ENCODE data around the gene CACNA1F. TPM values are rescaled to one million over a fixed set of nuclear protein-coding genes. Genes with fewer than 3 reads are reported as not detected.

CACNA1F gene
- total and polyA plus RNA-seq, 3 donors from 2014 or later: 0.16 to 0.24 (median 0.19) TPM

- Histone ChIP-seq H3K36me3 (ENCODE audit: low read depth, missing control alignments) (no peaks in the 10 kb centered on the region), H3K9me3 (no peaks in the 10 kb centered on the region), H3K27ac (no peak overlapping the region), H3K4me3 (no peak overlapping the region), H3K4me1 (no peaks in the 10 kb centered on the region), H3K27me3 (no peaks in the 10 kb centered on the region)
- 52 to 62% methylated on average over 2 of the region's 2 CpGs for WGBS, 2 donors
- TF ChIP-seq POLR2A (IDR thresholded peaks at IDR 0.05) (no peak), CTCF (IDR thresholded peaks at IDR 0.05) (no peak)
- intact Hi-C loops (cut with DNase I; ENCODE audit: low total_unique reads): no loop called here
- peak; percentile 61 for DNase-seq
These were observed 72.2 kb downstream of the CACNA1F start for GRCh38 chrX:49160908-49161307.

DNA sequence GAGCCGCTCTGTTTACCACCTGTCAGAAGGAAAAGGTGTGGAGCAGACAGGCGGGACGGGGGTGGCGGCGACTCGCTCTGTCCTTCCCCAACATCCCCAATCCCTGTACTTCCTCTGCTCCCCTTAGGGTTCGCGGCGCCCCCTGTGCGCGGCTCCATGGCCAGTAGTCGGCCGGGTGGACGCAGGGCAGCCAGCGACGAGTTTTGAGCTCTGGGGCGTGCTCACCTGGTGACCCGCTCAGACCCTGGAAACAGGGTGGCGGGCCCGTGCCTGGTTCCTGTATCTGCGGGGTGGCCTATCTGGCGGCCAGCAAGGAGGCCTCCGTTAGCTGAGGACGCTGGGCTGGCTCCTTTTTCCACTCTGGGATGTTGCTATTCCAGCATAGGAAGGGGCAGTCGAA, 75.9 kb downstream of the CACNA1F start:
- WGBS, 2 donors: 62% methylated on average over 25 of the region's 25 CpGs; no CpG with 5 or more reads in 1 of the 2 donors
- no peaks in the 10 kb centered on the region for H3K27me3 ChIP-seq
- H3K36me3 ChIP-seq (ENCODE audit: low read depth, missing control alignments): no peaks in the 10 kb centered on the region
- no peak overlapping the region for H3K27ac ChIP-seq
- H3K4me1 ChIP-seq: no peaks in the 10 kb centered on the region
- no peak overlapping the region for H3K4me3 ChIP-seq
- H3K9me3 ChIP-seq: no peaks in the 10 kb centered on the region
- DNase-seq: no peak
- intact Hi-C loops (cut with DNase I; ENCODE audit: low total_unique reads): no loop called here
- no peak for TF ChIP-seq POLR2A (IDR thresholded peaks at IDR 0.05)
- no peak for TF ChIP-seq CTCF (IDR thresholded peaks at IDR 0.05)

- no peaks in the 10 kb centered on the region for H3K9me3 ChIP-seq
- H3K4me3 ChIP-seq: peak overlapping the region; percentile 41 to 63
- 2 to 4% methylated on average over 8 to 32 of the region's 65 CpGs for WGBS, 2 donors
- peak; percentile 63 to 86 (median 81) for TF ChIP-seq CTCF (IDR thresholded peaks at IDR 0.05)
- no peak for TF ChIP-seq POLR2A (IDR thresholded peaks at IDR 0.05)
- peak overlapping the region; percentile 86 to 91 for H3K27ac ChIP-seq
- intact Hi-C loops (cut with DNase I; ENCODE audit: low total_unique reads): no loop called here
- no peaks in the 10 kb centered on the region for H3K27me3 ChIP-seq
- no peaks in the 10 kb centered on the region for H3K4me1 ChIP-seq
- DNase-seq: peak; percentile 86
- H3K36me3 ChIP-seq (ENCODE audit: low read depth, missing control alignments): no peaks in the 10 kb centered on the region
These were observed 77.0 kb downstream of the CACNA1F start for GRCh38 chrX:49155900-49156837.

DNA sequence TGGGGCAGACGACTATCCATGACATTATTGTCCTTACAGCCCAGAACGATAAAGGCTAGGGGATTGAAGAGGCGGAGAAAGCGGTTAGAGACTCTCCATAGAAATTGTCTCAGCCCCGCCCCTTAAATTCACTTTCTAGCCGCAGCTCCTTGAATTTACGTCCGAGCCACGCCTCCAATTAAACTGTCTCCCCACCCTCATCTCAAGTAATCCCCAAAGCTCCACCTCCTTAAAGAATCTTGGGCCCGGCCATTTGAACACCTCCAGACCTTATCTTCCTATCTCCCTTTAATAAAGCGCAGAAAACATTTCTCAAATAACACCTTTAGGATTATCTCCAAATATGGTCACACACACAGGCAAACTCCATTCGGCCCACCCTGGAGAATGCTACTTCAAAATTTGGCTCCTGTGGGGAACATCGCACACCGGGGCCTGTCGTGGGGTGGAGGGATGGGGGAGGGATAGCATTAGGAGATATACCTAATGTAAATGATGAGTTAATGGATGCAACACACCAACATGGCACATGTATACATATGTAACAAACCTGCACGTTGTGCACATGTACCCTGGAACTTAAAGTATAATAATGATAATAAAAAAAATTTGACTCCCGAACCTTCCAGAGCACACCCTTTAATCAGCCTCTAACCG, 77.8 kb downstream of the CACNA1F start:
- 8% methylated on average over 18 of the region's 18 CpGs for WGBS, 2 donors
- TF ChIP-seq CTCF (IDR thresholded peaks at IDR 0.05) (no peak), POLR2A (IDR thresholded peaks at IDR 0.05) (no peak)
- Histone ChIP-seq H3K27ac (peak overlapping the region; percentile 86 to 91), H3K4me1 (no peaks in the 10 kb centered on the region), H3K27me3 (no peaks in the 10 kb centered on the region), H3K9me3 (no peaks in the 10 kb centered on the region), H3K4me3 (peak overlapping the region; percentile 41 to 63), H3K36me3 (ENCODE audit: low read depth, missing control alignments) (no peaks in the 10 kb centered on the region)
- intact Hi-C loops (cut with DNase I; ENCODE audit: low total_unique reads): no loop called here
- peak; percentile 38 for DNase-seq

Other genes with a start within 250 kb of the CACNA1F start
- 10 to 100 TPM; 76.4 to 88.9 TPM for gene GRIPAP1, start 231.1 kb downstream of the CACNA1F start, total RNA-seq
- gene GRIPAP1, start 231.1 kb downstream of the CACNA1F start, polyA plus RNA-seq (ENCODE audit: insufficient read depth, low read depth, low replicate concordance): 44.4 TPM
- 10 to 100 TPM; 53.9 to 66.0 TPM for gene TFE3, start 190.0 kb downstream of the CACNA1F start, total RNA-seq
- 29.3 TPM for gene TFE3, start 190.0 kb downstream of the CACNA1F start, polyA plus RNA-seq (ENCODE audit: insufficient read depth, low read depth, low replicate concordance)
- 10 to 100 TPM; 11.0 to 11.2 TPM for gene CCDC120, start 174.3 kb downstream of the CACNA1F start, total RNA-seq
- gene CCDC120, start 174.3 kb downstream of the CACNA1F start, polyA plus RNA-seq (ENCODE audit: insufficient read depth, low read depth, low replicate concordance): 7.5 TPM
- gene PRAF2, start 159.3 kb downstream of the CACNA1F start, total RNA-seq: 10 to 100 TPM; 43.7 to 58.7 TPM
- 60.9 TPM for gene PRAF2, start 159.3 kb downstream of the CACNA1F start, polyA plus RNA-seq (ENCODE audit: insufficient read depth, low read depth, low replicate concordance)
- 10 to 100 TPM; 43.2 to 52.0 TPM for gene WDR45, start 153.5 kb downstream of the CACNA1F start, total RNA-seq
- gene WDR45, start 153.5 kb downstream of the CACNA1F start, polyA plus RNA-seq (ENCODE audit: insufficient read depth, low read depth, low replicate concordance): 27.1 TPM
- gene GPKOW, start 109.6 kb downstream of the CACNA1F start, total RNA-seq: 10 to 100 TPM; 19.6 to 24.8 TPM
- 17.9 TPM for gene GPKOW, start 109.6 kb downstream of the CACNA1F start, polyA plus RNA-seq (ENCODE audit: insufficient read depth, low read depth, low replicate concordance)
- gene MAGIX, start 70.6 kb downstream of the CACNA1F start, total RNA-seq: 1 to 10 TPM; 1.1 to 3.1 TPM
- 0.90 TPM for gene MAGIX, start 70.6 kb downstream of the CACNA1F start, polyA plus RNA-seq (ENCODE audit: insufficient read depth, low read depth, low replicate concordance)
- gene PLP2, start 61.4 kb downstream of the CACNA1F start, total RNA-seq: 10 to 100 TPM; 19.0 to 21.4 TPM
- 61.6 TPM for gene PLP2, start 61.4 kb downstream of the CACNA1F start, polyA plus RNA-seq (ENCODE audit: insufficient read depth, low read depth, low replicate concordance)
- 1 to 10 TPM; 6.1 to 9.9 TPM for gene PRICKLE3, start 47.0 kb downstream of the CACNA1F start, total RNA-seq
- gene PRICKLE3, start 47.0 kb downstream of the CACNA1F start, polyA plus RNA-seq (ENCODE audit: insufficient read depth, low read depth, low replicate concordance): 2.7 TPM
- gene SYP, start 33.1 kb downstream of the CACNA1F start, total RNA-seq: 1 to 10 TPM; 1.7 to 3.4 TPM
- gene SYP, start 33.1 kb downstream of the CACNA1F start, polyA plus RNA-seq (ENCODE audit: insufficient read depth, low read depth, low replicate concordance): 2.5 TPM
- gene CCDC22, start 2.1 kb upstream of the CACNA1F start, total RNA-seq: 10 to 100 TPM; 13.4 to 13.9 TPM
- gene CCDC22, start 2.1 kb upstream of the CACNA1F start, polyA plus RNA-seq (ENCODE audit: insufficient read depth, low read depth, low replicate concordance): 7.3 TPM
- gene FOXP3, start 31.4 kb upstream of the CACNA1F start, total RNA-seq: 1 to 10 TPM; 1.1 to 2.5 TPM
- 2.2 TPM for gene FOXP3, start 31.4 kb upstream of the CACNA1F start, polyA plus RNA-seq (ENCODE audit: insufficient read depth, low read depth, low replicate concordance)
- gene PPP1R3F, start 36.5 kb upstream of the CACNA1F start, total RNA-seq: 10 to 100 TPM; 17.6 to 18.0 TPM
- gene PPP1R3F, start 36.5 kb upstream of the CACNA1F start, polyA plus RNA-seq (ENCODE audit: insufficient read depth, low read depth, low replicate concordance): 7.6 TPM
- gene GAGE10, start 70.3 kb upstream of the CACNA1F start, total RNA-seq: not detected
- not detected for gene GAGE10, start 70.3 kb upstream of the CACNA1F start, polyA plus RNA-seq (ENCODE audit: insufficient read depth, low read depth, low replicate concordance)
- 1 to 10 TPM in 1 of 2 donors, not detected in 1; 8.5 TPM for gene GAGE12J, start 88.7 kb upstream of the CACNA1F start, total RNA-seq
- 14.2 TPM for gene GAGE12J, start 88.7 kb upstream of the CACNA1F start, polyA plus RNA-seq (ENCODE audit: insufficient read depth, low read depth, low replicate concordance)
- gene GAGE13, start 98.2 kb upstream of the CACNA1F start, total RNA-seq: 1 to 10 TPM; 2.0 to 5.1 TPM
- 15.5 TPM for gene GAGE13, start 98.2 kb upstream of the CACNA1F start, polyA plus RNA-seq (ENCODE audit: insufficient read depth, low read depth, low replicate concordance)